ENCODE data around the gene KCNMA1.
"Not testable (repeated sequence)": the region's sequence is repeated elsewhere in the genome, so short reads cannot be mapped to it uniquely, and the experiment has no call there.

Gene KCNMA1

GRCh38 chr10:77408259-77408658 lies 229.3 kb downstream of the KCNMA1 start:
- DNase-seq: no peak

- no peak for DNase-seq
Measured at GRCh38 chr10:77406764-77407430, 230.7 kb downstream of the KCNMA1 start.

GRCh38 chr10:77405771-77406241 lies 231.8 kb downstream of the KCNMA1 start:
- DNase-seq: no peak

GRCh38 chr10:77404810-77405209 lies 232.8 kb downstream of the KCNMA1 start:
- no peak for DNase-seq

- no peak for DNase-seq
Measured at GRCh38 chr10:77403761-77404160, 233.8 kb downstream of the KCNMA1 start.

- DNase-seq: no peak
Measured at GRCh38 chr10:77401683-77402082, 235.9 kb downstream of the KCNMA1 start.

GRCh38 chr10:77400033-77400432 lies 237.6 kb downstream of the KCNMA1 start:
- DNase-seq: no peak

- DNase-seq: no peak
Measured at GRCh38 chr10:77398986-77399755, 238.4 kb downstream of the KCNMA1 start.

GRCh38 chr10:77398558-77398957 lies 239.1 kb downstream of the KCNMA1 start:
- DNase-seq: no peak

- DNase-seq: no peak
Measured at GRCh38 chr10:77397103-77397502, 240.5 kb downstream of the KCNMA1 start.

GRCh38 chr10:77396290-77396689 lies 241.3 kb downstream of the KCNMA1 start:
- no peak for DNase-seq

- no peak for DNase-seq
Measured at GRCh38 chr10:77393821-77394501, 243.6 kb downstream of the KCNMA1 start.

- no peak for DNase-seq
Measured at GRCh38 chr10:77393411-77393810, 244.2 kb downstream of the KCNMA1 start.

- DNase-seq: no peak
Measured at GRCh38 chr10:77392851-77393250, 244.8 kb downstream of the KCNMA1 start.

GRCh38 chr10:77392236-77392721 lies 245.3 kb downstream of the KCNMA1 start:
- no peak for DNase-seq

- DNase-seq: no peak
Measured at GRCh38 chr10:77391605-77392235, 245.9 kb downstream of the KCNMA1 start.

- no peak for DNase-seq
Measured at GRCh38 chr10:77390481-77390891, 247.1 kb downstream of the KCNMA1 start.

GRCh38 chr10:77388571-77389100 lies 249.0 kb downstream of the KCNMA1 start:
- no peak for DNase-seq

- not testable (repeated sequence) for DNase-seq
Measured at GRCh38 chr10:77387701-77388100, 249.9 kb downstream of the KCNMA1 start.

GRCh38 chr10:77387247-77387646 lies 250.4 kb downstream of the KCNMA1 start:
- no peak for DNase-seq

GRCh38 chr10:77386838-77387237 lies 250.8 kb downstream of the KCNMA1 start:
- no peak for DNase-seq

- no peak for DNase-seq
Measured at GRCh38 chr10:77386365-77386764, 251.2 kb downstream of the KCNMA1 start.

GRCh38 chr10:77385315-77385714 lies 252.3 kb downstream of the KCNMA1 start:
- no peak for DNase-seq

Measured in stimulated activated naive CD4-positive, alpha-beta T cell treated with Interleukin-2 at 50 U/mL for 16 hours (primary cell).